ENCODE measurements around the gene IL12A. TPM values are rescaled to one million over a fixed set of nuclear protein-coding genes. Genes with fewer than 3 reads are reported as not detected.

Gene IL12A
- total RNA-seq, 1 experiment from 2014 or later = 8.3 TPM

- POLR2A ChIA-PET (ENCODE audit: unreplicated experiment) = no interaction called here
- BruUV-seq (replicated peaks) = no TSS peak
- H3K36me3 ChIP-seq (ENCODE audit: low read depth, low read length) = no peaks in the 10 kb centered on the region
Observed at GRCh38 chr3:159953325-159954085, 35.1 kb upstream of the IL12A start.

GRCh38 chr3:159960188-159961148, 28.2 kb upstream of the IL12A start:
- Histone ChIP-seq H3K4me2 (ENCODE audit: low read length) (no peak overlapping the region), H3K27ac (ENCODE audit: low read length) (no peak overlapping the region), H3K4me3 (ENCODE audit: low read length) (no peak overlapping the region), H3K9me3 (ENCODE audit: low read length) (no peaks in the 10 kb centered on the region), H2AFZ (ENCODE audit: low read length) (no peak overlapping the region), H4K20me1 (ENCODE audit: low read length) (no peaks in the 10 kb centered on the region), H3K36me3 (ENCODE audit: low read depth, low read length) (no peaks in the 10 kb centered on the region), H3K4me1 (ENCODE audit: insufficient read depth, low read length) (peaks cover 22% of the 10 kb centered on the region), H3K79me2 (ENCODE audit: low read length) (no peaks in the 10 kb centered on the region), H3K27me3 (ENCODE audit: low read length) (no peaks in the 10 kb centered on the region), H3K9ac (ENCODE audit: low read length) (no peak overlapping the region), H3F3A (ENCODE audit: low read length, unreplicated experiment) (peaks cover 4% of the 10 kb centered on the region), H3K9me2 (replicated peaks; ENCODE audit: low read length) (0 out of 2 replicates have a peak, but pooled peaks cover 6% of the 10 kb centered on the region)
- BruUV-seq (replicated peaks) = no TSS peak
- CTCF ChIA-PET = no interaction called here
- POLR2A ChIA-PET (ENCODE audit: unreplicated experiment) = no interaction called here
- DNase-seq (no peak), ATAC-seq (no peak)
- intact Hi-C loops (cut with micrococcal nuclease) = loop anchor here (5.0 kb wide), 1 partner anchor 33 kb away; no protein-coding TSS in a partner anchor
- TF ChIP-seq EZH2 (IDR thresholded peaks at IDR 0.05; ENCODE audit: low read length, unreplicated experiment) = no peak
- no peak for TF ChIP-seq CTCF (conservative IDR thresholded peaks at IDR 0.05; ENCODE audit: low read depth, low read length)
- TF ChIP-seq EZH2phosphoT487 (IDR thresholded peaks at IDR 0.05; ENCODE audit: borderline replicate concordance, low read length) = no peak

More at GRCh38 chr3:159953325-159954085, 35.1 kb upstream of the IL12A start:
- Histone ChIP-seq H3K27me3 (ENCODE audit: low read length) (no peaks in the 10 kb centered on the region), H3K79me2 (ENCODE audit: low read length) (no peaks in the 10 kb centered on the region), H2AFZ (ENCODE audit: low read length) (no peak overlapping the region), H3F3A (ENCODE audit: low read length, unreplicated experiment) (no peaks in the 10 kb centered on the region), H3K27ac (ENCODE audit: low read length) (no peak overlapping the region), H3K9me2 (replicated peaks; ENCODE audit: low read length) (0 out of 2 replicates have a peak, but pooled peaks cover 6% of the 10 kb centered on the region), H3K4me1 (ENCODE audit: insufficient read depth, low read length) (no peaks in the 10 kb centered on the region), H3K4me3 (ENCODE audit: low read length) (no peak overlapping the region), H3K9me3 (ENCODE audit: low read length) (no peaks in the 10 kb centered on the region), H4K20me1 (ENCODE audit: low read length) (no peaks in the 10 kb centered on the region), H3K9ac (ENCODE audit: low read length) (no peak overlapping the region), H3K4me2 (ENCODE audit: low read length) (no peak overlapping the region)
- DNase-seq (no peak), ATAC-seq (no peak)
- intact Hi-C loops (cut with micrococcal nuclease) = no loop called here
- TF ChIP-seq EZH2 (IDR thresholded peaks at IDR 0.05; ENCODE audit: low read length, unreplicated experiment) = no peak
- no peak for TF ChIP-seq CTCF (conservative IDR thresholded peaks at IDR 0.05; ENCODE audit: low read depth, low read length)
- TF ChIP-seq EZH2phosphoT487 (IDR thresholded peaks at IDR 0.05; ENCODE audit: borderline replicate concordance, low read length) = no peak
- CTCF ChIA-PET = no interaction called here

Data from PC-3 (cell line).